Smooth muscle cell (in vitro differentiated cells): ENCODE measurements around the gene EML6. TPM values are rescaled to one million over a fixed set of nuclear protein-coding genes. Genes with fewer than 3 reads are reported as not detected.

Experiments
- DNase-seq: peaks from one replicate; lab custom pipeline; 2025; ENCODE audit not compliant: unreplicated experiment; lab: John Stamatoyannopoulos, UW
- H2AFZ ChIP-seq: fragments of 200-600 bp; sonication (generic); 2 replicates; pipeline ENCODE4 v1.6.0; 2016; ENCODE audit warnings: antibody characterized with exemption, low read depth, mild to moderate bottlenecking
- H3F3A ChIP-seq: fragments of 200-600 bp; sonication (generic); 2 replicates; pipeline ENCODE4 v1.6.0; 2017; ENCODE audit warnings: antibody characterized with exemption, low read depth
- H3K27ac ChIP-seq: fragments of 200-600 bp; sonication (generic); 2 replicates; pipeline ENCODE4 v1.5.1; 2016; ENCODE audit warnings: low read depth, mild to moderate bottlenecking
- H3K27me3 ChIP-seq: fragments of 200-600 bp; sonication (generic); 2 replicates; pipeline ENCODE4 v1.6.1; 2016; ENCODE audit warnings: low read depth, mild to moderate bottlenecking
- H3K36me3 ChIP-seq: fragments of 200-600 bp; sonication (generic); 2 replicates; pipeline ENCODE4 v1.5.1; 2016; ENCODE audit warnings: low read depth
- H3K4me1 ChIP-seq: fragments of 200-600 bp; sonication (generic); 2 replicates; pipeline ENCODE4 v1.5.1; 2016; ENCODE audit warnings: low read depth
- H3K4me2 ChIP-seq: fragments of 200-600 bp; sonication (generic); 2 replicates; pipeline ENCODE4 v1.6.0; 2016; ENCODE audit warnings: mild to moderate bottlenecking
- H3K4me3 ChIP-seq: fragments of 200-600 bp; sonication (generic); 2 replicates; pipeline ENCODE4 v1.5.1; 2016; ENCODE audit warnings: mild to moderate bottlenecking
- H3K79me2 ChIP-seq: fragments of 200-600 bp; sonication (generic); 2 replicates; pipeline ENCODE4 v1.6.0; 2016; ENCODE audit warnings: low read depth, mild to moderate bottlenecking
- H3K9ac ChIP-seq: fragments of 200-600 bp; sonication (generic); 2 replicates; pipeline ENCODE4 v1.6.0; 2016; ENCODE audit warnings: low read depth
- H3K9me3 ChIP-seq: fragments of 200-600 bp; sonication (generic); replicated peaks from 2 replicates; pipeline ENCODE4 v1.5.1; 2016; ENCODE audit warnings: low read depth
- H4K20me1 ChIP-seq: fragments of 200-600 bp; sonication (generic); 2 replicates; pipeline ENCODE4 v1.6.0; 2016; ENCODE audit warnings: low read depth
- WGBS: methylation state at CpG from one replicate; pipeline ENCODE4 v1.1.7; 2016; ENCODE audit warnings: low lambda C conversion rate; 5-methylcytosine and 5-hydroxymethylcytosine counted together
- polyA plus RNA-seq: library from polyadenylated mRNA; unstranded; fragments of >200 nt; fragmentation: Nextera tagmentation; extraction: Ambion mirVana; gene quantifications from 2 replicates; pipeline ENCODE4 v1.2.1, GENCODE V29; 2016
- total RNA-seq: library from RNA; depleted of rRNA; stranded (reverse); fragments of >200 nt; gene quantifications from 2 replicates; pipeline ENCODE4 v1.2.3, GENCODE V29; 2014
- TF ChIP-seq, protein P1 (sequence below): fragments of 200-600 bp; sonication (generic); IDR thresholded peaks from 2 replicates; pipeline ENCODE4 v1.5.1; 2017; ENCODE audit warnings: borderline replicate concordance, mild to moderate bottlenecking, antibody characterized with exemption; ENCODE audit not compliant: insufficient read depth, poor library complexity, severe bottlenecking

The EML6 gene
- total and polyA plus RNA-seq, 2 experiments from 2014 or later, result 0.49 to 0.54 TPM

DNA sequence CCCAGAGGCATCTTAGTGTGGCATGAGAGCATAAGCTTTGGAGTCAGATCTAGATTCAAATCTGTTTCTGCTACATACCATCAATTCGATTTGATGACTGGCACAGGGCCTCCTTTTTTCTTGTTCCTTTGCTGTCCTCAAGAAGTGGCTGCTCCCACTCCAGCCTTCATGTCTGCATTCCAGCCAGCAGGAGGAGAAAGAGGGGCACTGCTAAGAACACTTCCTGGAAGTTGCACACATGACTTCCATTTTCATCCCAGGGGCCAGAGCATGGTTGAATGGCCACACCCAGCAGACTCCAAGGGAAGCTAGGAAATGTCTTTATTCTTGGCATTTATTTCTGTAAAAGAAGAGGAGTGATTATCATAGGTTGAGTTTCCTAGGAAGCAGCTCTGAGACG, 50.4 kb downstream of the EML6 start:
- H2AFZ ChIP-seq, result no peak overlapping the region
- H3K27me3 ChIP-seq, result no peaks in the 10 kb centered on the region
- no peaks in the 10 kb centered on the region for H3K4me1 ChIP-seq
- H3K36me3 ChIP-seq, result no peaks in the 10 kb centered on the region
- H3K9ac ChIP-seq, result no peak overlapping the region
- H3K4me2 ChIP-seq, result no peak overlapping the region
- H4K20me1 ChIP-seq, result no peaks in the 10 kb centered on the region
- TF ChIP-seq, protein P1, sequence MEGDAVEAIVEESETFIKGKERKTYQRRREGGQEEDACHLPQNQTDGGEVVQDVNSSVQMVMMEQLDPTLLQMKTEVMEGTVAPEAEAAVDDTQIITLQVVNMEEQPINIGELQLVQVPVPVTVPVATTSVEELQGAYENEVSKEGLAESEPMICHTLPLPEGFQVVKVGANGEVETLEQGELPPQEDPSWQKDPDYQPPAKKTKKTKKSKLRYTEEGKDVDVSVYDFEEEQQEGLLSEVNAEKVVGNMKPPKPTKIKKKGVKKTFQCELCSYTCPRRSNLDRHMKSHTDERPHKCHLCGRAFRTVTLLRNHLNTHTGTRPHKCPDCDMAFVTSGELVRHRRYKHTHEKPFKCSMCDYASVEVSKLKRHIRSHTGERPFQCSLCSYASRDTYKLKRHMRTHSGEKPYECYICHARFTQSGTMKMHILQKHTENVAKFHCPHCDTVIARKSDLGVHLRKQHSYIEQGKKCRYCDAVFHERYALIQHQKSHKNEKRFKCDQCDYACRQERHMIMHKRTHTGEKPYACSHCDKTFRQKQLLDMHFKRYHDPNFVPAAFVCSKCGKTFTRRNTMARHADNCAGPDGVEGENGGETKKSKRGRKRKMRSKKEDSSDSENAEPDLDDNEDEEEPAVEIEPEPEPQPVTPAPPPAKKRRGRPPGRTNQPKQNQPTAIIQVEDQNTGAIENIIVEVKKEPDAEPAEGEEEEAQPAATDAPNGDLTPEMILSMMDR, result peak; percentile 15
- H3K4me3 ChIP-seq, result no peak overlapping the region
- DNase-seq, result no peak
- H3F3A ChIP-seq, result no peaks in the 10 kb centered on the region
- WGBS, result 94% methylated on average over 2 of the region's 2 CpGs
- peaks cover 3% of the 10 kb centered on the region for H3K9me3 ChIP-seq
- H3K27ac ChIP-seq, result no peak overlapping the region
- no peaks in the 10 kb centered on the region for H3K79me2 ChIP-seq

DNA sequence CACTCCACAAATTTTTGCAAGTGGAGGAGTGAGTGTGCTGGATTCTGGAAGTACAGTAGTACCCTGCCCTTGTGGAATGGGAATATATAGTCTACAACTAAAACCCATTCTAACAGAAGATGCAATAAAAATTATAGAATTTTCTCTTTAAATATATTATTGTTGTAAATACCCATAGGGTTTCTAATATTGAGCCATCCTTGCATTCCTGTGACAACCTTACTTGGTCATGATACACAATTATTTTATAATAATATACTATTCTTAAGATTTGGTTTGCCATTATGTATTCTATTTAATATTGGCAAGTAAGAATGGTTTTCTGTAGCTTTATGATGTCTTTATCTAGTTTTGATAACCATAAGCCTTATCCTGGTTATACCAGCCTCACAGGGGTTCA, 52.2 kb downstream of the EML6 start:
- no peak overlapping the region for H3K4me3 ChIP-seq
- H3K79me2 ChIP-seq, result no peaks in the 10 kb centered on the region

DNA sequence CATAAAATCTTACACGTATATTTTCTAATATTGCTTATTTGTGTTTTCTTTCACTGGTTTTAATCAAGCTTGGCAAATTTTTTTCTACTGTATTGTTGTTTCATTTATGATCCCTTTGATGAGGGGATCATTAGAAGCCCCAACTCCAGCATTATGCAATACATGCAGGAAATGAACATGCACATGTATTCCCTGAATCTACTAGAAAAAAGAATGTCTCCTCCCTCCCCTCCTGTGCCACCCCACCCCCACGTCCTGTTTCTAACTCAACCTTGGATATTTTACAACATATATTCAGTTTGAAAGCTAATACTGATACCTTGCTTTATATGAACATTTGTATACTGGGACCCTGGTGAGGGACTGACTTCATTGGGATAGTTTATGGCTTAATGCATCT, 53.0 kb downstream of the EML6 start:
- 90% methylated on average over 2 of the region's 2 CpGs for WGBS
- Histone ChIP-seq H3K36me3 (no peaks in the 10 kb centered on the region), H3K79me2 (no peaks in the 10 kb centered on the region), H3K27me3 (no peaks in the 10 kb centered on the region), H3K27ac (no peak overlapping the region), H3K4me2 (no peak overlapping the region), H3F3A (no peaks in the 10 kb centered on the region), H3K4me3 (no peak overlapping the region), H4K20me1 (no peaks in the 10 kb centered on the region), H2AFZ (no peak overlapping the region), H3K4me1 (no peaks in the 10 kb centered on the region), H3K9me3 (peaks cover 3% of the 10 kb centered on the region), H3K9ac (no peak overlapping the region)
- TF ChIP-seq, protein P1, result no peak
- DNase-seq, result no peak

More for the DNA sequence above, 52.2 kb downstream of the EML6 start:
- TF ChIP-seq, protein P1, result no peak
- DNase-seq, result no peak
- Histone ChIP-seq H3K9ac (no peak overlapping the region), H2AFZ (no peak overlapping the region), H3K9me3 (peaks cover 3% of the 10 kb centered on the region), H3K4me2 (no peak overlapping the region), H3K27me3 (no peaks in the 10 kb centered on the region), H3F3A (no peaks in the 10 kb centered on the region), H3K4me1 (no peaks in the 10 kb centered on the region), H4K20me1 (no peaks in the 10 kb centered on the region), H3K27ac (no peak overlapping the region), H3K36me3 (no peaks in the 10 kb centered on the region)

DNA sequence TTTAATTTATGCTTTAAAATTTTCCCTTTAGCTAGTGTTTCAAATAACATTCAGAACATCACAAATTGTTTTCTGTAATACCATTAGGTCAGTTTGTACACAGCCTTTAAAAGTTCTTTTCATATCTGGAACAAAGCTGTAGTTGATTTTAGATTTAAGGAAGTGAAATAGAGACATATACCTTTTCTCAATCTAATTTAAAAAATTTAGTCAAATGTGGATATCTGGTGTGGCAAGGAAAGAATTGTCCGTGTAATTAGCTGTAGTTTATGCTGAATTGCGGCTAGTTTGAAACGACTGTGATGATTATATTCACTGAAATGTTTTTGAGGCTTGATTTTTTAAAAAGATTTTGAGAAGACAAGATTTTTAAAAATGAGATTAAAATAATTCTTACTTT, 59.9 kb downstream of the EML6 start:
- no peaks in the 10 kb centered on the region for H3K27me3 ChIP-seq
- no peak overlapping the region for H3K4me3 ChIP-seq
- H3K9ac ChIP-seq, result no peak overlapping the region
- no peaks in the 10 kb centered on the region for H4K20me1 ChIP-seq
- H3K79me2 ChIP-seq, result no peaks in the 10 kb centered on the region
- no peak overlapping the region for H3K27ac ChIP-seq
- H3K36me3 ChIP-seq, result no peaks in the 10 kb centered on the region
- no peaks in the 10 kb centered on the region for H3K9me3 ChIP-seq
- no peak for DNase-seq
- 95% methylated on average over 3 of the region's 3 CpGs for WGBS
- no peaks in the 10 kb centered on the region for H3F3A ChIP-seq
- no peaks in the 10 kb centered on the region for H3K4me1 ChIP-seq
- TF ChIP-seq, protein P1, result no peak
- no peak overlapping the region for H2AFZ ChIP-seq
- no peak overlapping the region for H3K4me2 ChIP-seq
